ENCODE results near the gene PRR15L.

The PRR15L gene

DNA sequence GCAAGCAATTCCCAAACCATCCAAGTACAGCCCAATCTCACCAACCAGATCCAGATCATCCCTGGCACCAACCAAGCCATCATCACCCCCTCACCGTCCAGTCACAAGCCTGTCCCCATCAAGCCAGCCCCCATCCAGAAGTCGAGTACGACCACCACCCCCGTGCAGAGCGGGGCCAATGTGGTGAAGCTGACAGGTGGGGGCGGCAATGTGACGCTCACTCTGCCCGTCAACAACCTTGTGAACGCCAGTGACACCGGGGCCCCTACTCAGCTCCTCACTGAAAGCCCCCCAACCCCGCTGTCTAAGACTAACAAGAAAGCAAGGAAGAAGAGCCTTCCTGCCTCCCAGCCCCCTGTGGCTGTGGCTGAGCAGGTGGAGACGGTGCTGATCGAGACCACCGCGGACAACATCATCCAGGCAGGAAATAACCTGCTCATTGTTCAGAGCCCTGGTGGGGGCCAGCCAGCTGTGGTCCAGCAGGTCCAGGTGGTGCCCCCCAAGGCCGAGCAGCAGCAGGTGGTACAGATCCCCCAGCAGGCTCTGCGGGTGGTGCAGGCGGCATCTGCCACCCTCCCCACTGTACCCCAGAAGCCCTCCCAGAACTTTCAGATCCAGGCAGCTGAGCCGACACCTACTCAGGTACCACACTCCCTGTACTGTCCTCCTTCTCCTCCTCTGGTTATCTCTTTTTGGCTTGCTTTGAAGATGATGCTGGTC is 41.0 kb downstream of the PRR15L start:
- H3K36me3 Mint-ChIP-seq: peaks cover 46% of the 10 kb centered on the region
- H3K4me1 Mint-ChIP-seq: peaks cover 12% of the 10 kb centered on the region
- no peaks in the 10 kb centered on the region for H3K27me3 Mint-ChIP-seq
- no peak overlapping the region for H3K27ac Mint-ChIP-seq
- no peak overlapping the region for H3K4me3 Mint-ChIP-seq
- H3K9me3 Mint-ChIP-seq: no peaks in the 10 kb centered on the region
- no peak for ATAC-seq

GRCh38 chr17:47915776-47916398 is 41.8 kb downstream of the PRR15L start:
- Mint-ChIP-seq H3K4me1 (peaks cover 9% of the 10 kb centered on the region), H3K4me3 (no peak overlapping the region), H3K36me3 (peaks cover 42% of the 10 kb centered on the region), H3K27ac (no peak overlapping the region), H3K27me3 (no peaks in the 10 kb centered on the region), H3K9me3 (no peaks in the 10 kb centered on the region)
- ATAC-seq: no peak

- H3K27me3 Mint-ChIP-seq: no peaks in the 10 kb centered on the region
- peaks cover 35% of the 10 kb centered on the region for H3K36me3 Mint-ChIP-seq
- no peaks in the 10 kb centered on the region for H3K9me3 Mint-ChIP-seq
- no peak for ATAC-seq
- peaks cover 6% of the 10 kb centered on the region for H3K4me1 Mint-ChIP-seq
- H3K27ac Mint-ChIP-seq: peak overlapping the region; percentile 68
- no peak overlapping the region for H3K4me3 Mint-ChIP-seq
These were observed 43.3 kb downstream of the PRR15L start for GRCh38 chr17:47914306-47914948.

DNA sequence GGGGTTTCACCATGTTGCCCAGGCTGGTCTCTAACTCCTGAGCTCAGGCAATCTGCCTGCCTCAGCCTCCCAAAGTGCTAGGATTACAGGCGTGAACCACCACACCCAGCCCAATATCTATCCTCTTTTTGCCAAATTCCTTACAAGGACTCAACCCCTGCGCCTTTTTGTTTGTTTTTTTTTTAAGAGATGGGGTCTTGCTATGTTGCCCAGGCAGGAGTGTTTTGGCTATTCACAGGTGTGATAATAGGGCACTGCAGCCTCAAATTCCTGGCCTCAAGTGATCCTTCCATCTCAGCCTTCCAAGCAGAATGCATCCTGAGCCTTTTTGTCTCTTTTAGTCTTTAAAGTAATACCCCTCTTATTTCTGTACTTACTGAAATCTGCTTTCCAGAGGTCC is 44.6 kb downstream of the PRR15L start:
- no peak for ATAC-seq
- Mint-ChIP-seq H3K36me3 (peaks cover 33% of the 10 kb centered on the region), H3K9me3 (no peaks in the 10 kb centered on the region), H3K27me3 (no peaks in the 10 kb centered on the region), H3K27ac (no peak overlapping the region), H3K4me1 (peaks cover 7% of the 10 kb centered on the region), H3K4me3 (no peak overlapping the region)

DNA sequence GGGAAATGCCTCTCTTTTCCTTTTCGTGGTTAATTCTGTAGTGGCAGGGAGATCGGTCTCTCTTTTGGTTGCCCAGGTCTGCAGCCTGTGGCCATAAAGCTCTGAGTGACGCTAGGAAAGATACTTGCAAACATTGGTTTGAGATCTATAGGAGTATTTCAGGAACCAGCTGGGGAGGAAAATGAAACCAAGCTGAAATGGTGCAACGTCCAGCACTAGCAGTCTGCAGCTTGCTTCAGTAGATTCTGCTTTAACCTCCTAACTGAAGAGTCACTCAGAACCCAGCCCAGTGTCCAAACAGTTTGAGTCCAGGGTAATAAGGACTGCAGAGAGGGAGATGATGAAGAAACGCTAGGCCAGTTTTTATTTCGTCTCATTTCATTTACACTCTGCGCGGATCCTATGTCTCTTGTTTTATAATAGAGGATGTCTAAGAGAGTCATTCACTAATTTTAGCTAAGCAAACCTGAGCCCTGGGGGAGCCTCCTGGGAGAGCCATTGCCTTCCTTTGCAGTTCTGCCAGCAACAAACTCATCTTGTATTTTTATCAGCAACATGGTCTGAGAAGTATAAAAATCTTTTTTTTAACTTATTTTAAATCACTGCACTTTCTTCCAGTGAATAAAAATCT is 49.6 kb downstream of the PRR15L start:
- ATAC-seq: no peak
- H3K9me3 Mint-ChIP-seq: no peaks in the 10 kb centered on the region
- H3K4me3 Mint-ChIP-seq: no peak overlapping the region

DNA sequence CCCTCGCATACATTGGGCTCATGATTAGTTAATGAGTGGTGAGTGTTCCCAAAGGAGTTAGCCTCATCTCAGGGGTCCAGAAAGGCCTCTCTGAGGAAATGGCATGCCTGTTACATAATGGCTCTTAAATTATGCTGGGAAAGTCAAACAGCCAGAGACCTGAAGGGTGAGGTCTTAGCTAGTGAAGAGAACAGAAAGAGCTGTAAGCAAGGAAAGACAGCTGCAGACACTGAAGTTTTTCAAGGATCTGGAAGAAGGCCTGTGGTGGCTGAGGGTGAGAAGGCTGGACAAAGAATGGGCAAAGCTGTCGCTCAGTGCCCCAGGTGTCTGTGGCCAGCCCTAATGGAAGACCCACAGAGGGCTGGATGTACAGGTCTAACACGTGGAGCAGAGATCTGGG is 51.2 kb downstream of the PRR15L start:
- H3K27ac Mint-ChIP-seq: no peak overlapping the region
- H3K4me3 Mint-ChIP-seq: no peak overlapping the region
- peaks cover 37% of the 10 kb centered on the region for H3K36me3 Mint-ChIP-seq
- H3K4me1 Mint-ChIP-seq: peaks cover 35% of the 10 kb centered on the region
- no peaks in the 10 kb centered on the region for H3K27me3 Mint-ChIP-seq
- H3K9me3 Mint-ChIP-seq: no peaks in the 10 kb centered on the region
- no peak for ATAC-seq

More for the DNA sequence above, 49.6 kb downstream of the PRR15L start:
- peaks cover 24% of the 10 kb centered on the region for H3K4me1 Mint-ChIP-seq
- no peak overlapping the region for H3K27ac Mint-ChIP-seq
- H3K36me3 Mint-ChIP-seq: peaks cover 29% of the 10 kb centered on the region
- H3K27me3 Mint-ChIP-seq: no peaks in the 10 kb centered on the region

- Mint-ChIP-seq H3K36me3 (peaks cover 38% of the 10 kb centered on the region), H3K27me3 (no peaks in the 10 kb centered on the region), H3K27ac (no peak overlapping the region), H3K9me3 (no peaks in the 10 kb centered on the region), H3K4me1 (peaks cover 36% of the 10 kb centered on the region), H3K4me3 (no peak overlapping the region)
- ATAC-seq: no peak
These were observed 52.4 kb downstream of the PRR15L start for GRCh38 chr17:47905221-47905733.

- H3K4me1 Mint-ChIP-seq: peaks cover 48% of the 10 kb centered on the region
- H3K4me3 Mint-ChIP-seq: no peak overlapping the region
- H3K27ac Mint-ChIP-seq: peak overlapping the region; percentile 4
- ATAC-seq: no peak
- no peaks in the 10 kb centered on the region for H3K9me3 Mint-ChIP-seq
- H3K27me3 Mint-ChIP-seq: no peaks in the 10 kb centered on the region
- peaks cover 43% of the 10 kb centered on the region for H3K36me3 Mint-ChIP-seq
These were observed 55.5 kb downstream of the PRR15L start for GRCh38 chr17:47902039-47902744.

All from stimulated activated memory B cell treated with anti-CD40 and anti-IgM and Interleukin-4, amounts not matched to agents 10 μg/mL and 1 μg/mL and 100 μg/mL, for 72 hours (primary cell).